HPDE6-E6E7 (cell line): Measurements from ENCODE around the gene TCHP.
A peak's percentile ranks its signal among the peaks of the same experiment; 100 is the strongest.
"Not testable (repeated sequence)": the region's sequence is repeated elsewhere in the genome, so short reads cannot be mapped to it uniquely, and the experiment has no call there.

Experiments used
- DNase-seq: peaks from one replicate; pipeline ENCODE4 v3.0.0; 2011; ENCODE audit warnings: missing footprints; ENCODE audit errors: extremely low spot score

TCHP gene

DNA sequence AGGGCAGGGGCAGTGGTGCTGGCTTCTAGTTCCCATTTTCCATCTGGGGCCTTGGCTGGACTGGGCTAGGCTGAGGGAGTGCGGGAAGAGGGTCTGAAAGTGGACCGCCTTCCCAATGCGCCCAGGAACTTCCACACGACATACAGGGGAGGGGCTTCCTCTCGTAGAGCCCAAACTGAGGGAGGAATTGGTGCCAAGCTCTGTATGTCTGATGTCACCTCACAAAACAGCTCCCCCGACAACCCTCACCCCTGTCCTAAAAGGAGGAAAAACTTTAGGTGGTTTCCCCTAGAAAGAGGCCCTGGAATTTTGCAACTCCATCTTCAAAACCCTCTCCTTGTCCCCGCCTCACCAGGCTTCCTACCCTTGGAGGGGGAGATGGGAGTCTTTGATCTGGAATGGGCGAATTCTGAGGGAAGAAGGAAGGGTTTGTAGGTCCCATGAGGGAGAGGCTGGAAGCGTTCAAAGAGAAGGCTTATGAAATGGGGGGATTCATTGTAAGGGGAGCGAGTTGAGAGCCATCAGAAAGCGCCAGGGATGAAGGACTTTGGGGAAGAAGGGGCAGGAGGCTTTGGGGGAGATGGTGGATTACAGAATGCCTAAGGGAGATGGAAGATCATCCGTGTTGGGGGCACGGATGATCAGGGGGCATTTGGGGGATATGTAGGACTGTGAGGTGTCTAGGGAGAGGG lies 20.6 kb upstream of the TCHP start:
- DNase-seq, result no peak

DNA sequence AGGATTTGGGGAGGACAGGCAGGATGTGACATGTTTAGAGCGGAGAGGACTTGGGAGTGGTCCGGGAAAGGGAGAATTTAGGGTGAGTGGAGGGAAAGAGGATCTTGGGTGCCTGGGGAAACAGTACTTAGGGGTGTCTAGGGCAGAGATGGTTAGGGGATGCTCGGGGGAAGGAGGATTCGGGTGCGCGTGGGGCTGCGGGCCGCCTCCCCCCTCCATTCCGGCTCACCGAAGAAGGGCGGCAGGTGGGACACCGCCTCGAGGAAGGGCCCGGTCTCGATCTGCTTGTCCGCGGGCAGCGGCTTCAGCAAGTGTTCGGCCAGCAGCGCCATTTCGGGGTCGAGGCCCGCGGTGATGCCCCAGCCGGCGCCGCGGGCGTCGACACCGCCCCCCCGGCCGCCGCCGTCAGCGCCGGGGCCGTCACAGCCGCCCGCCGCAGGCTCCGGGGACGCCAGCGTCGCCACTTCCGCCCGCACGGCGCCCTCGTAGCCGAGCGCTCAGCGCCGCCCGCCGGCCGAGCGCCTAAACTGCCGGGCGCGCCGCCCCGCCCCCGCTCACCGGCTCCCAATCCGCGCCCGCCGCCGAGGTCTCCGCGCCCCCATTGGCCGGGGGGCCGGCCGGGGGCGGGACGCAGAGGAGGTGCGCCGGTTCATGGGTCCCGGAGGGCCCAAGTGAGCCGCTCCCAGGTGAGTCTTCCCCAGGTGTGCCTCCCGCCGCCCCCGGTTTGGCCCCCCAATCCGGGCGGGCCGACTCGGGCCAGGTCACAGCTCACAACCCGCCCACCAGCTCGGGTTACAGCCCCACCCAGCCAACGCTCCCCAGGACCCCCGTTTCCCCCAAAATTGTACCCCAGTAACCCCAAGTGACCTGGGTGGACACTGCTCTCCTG lies 19.8 kb upstream of the TCHP start, which contains the start of gene GLTP:
TSS of gene GLTP (minus strand) at position 499 of the 889 bp plus-strand sequence. CDS start at position 332, 167 bp downstream.
- peak; percentile 89 for DNase-seq

DNA sequence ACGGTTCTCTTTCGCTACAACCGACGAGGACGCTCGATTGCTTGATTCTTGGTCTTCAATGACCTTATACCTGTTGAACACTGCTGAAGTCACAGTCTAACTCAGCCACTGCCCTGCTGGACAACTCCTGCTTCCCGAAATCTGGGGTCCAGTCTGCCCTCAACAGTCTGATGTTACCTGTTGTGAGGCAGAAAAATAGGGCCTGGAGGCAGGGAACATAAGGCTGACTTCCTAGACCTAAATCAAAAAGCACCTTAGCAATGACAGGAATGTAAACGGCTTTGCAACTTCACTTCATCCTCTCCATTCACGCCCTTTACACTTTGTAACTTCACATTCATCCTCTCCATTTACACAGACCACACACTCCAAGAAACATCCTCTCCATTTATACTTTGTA lies 19.1 kb upstream of the TCHP start:
- no peak for DNase-seq

DNA sequence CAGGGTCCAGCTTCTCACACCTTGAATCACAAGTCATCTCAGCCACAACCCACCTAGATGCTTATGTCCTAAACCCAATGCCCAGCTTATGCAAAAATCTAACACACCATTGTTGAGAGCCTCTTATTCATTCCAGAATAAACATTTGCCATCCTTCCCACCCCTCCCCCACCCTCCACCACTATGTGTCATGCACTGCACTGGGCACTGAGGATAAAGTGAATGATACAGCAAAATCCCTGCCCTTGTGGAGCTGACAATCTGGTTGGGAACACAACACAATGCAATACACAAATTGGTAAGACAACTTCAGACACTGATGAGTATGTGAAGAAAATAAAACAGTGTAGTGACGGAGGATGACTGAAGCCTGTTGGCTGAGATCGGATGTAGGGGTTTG lies 18.3 kb upstream of the TCHP start:
- DNase-seq, result no peak

DNA sequence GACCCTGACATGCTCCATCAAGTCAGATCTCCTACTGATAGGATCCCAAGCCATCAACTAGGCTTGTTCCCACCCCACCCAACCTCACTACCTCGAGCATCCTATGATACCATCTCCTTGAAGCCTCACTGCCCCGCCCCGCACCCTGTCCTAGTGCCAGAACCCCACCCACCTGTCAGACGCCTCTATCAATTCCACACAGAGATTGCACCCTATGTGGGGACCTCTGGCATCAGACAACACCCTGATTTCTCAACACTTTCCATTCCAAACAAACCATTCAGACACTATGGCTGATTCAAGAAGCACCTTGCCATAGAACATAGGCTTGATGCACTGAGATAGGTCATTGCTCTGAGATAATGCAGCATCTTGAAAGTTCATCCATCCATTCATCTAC lies 16.6 kb upstream of the TCHP start:
- DNase-seq, result no peak

DNA sequence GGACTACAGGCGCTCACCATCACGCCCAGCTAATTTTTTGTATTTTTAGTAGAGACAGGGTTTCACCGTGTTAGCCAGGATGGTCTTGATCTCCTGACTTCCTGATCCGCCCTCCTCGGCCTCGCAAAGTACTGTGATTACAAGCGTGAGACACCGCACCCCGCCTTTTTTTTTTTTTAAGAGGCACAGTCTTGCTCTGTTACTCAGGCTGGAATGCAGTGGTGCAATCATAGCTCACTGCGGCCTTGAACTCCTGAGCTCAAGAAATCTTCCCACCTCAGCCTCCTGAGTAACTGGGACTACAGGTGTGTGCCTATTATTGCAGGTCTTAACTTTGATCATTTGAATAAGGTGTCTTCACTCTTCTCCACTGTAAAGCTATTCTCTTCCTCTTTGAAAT lies 14.5 kb upstream of the TCHP start:
- DNase-seq, result no peak

DNA sequence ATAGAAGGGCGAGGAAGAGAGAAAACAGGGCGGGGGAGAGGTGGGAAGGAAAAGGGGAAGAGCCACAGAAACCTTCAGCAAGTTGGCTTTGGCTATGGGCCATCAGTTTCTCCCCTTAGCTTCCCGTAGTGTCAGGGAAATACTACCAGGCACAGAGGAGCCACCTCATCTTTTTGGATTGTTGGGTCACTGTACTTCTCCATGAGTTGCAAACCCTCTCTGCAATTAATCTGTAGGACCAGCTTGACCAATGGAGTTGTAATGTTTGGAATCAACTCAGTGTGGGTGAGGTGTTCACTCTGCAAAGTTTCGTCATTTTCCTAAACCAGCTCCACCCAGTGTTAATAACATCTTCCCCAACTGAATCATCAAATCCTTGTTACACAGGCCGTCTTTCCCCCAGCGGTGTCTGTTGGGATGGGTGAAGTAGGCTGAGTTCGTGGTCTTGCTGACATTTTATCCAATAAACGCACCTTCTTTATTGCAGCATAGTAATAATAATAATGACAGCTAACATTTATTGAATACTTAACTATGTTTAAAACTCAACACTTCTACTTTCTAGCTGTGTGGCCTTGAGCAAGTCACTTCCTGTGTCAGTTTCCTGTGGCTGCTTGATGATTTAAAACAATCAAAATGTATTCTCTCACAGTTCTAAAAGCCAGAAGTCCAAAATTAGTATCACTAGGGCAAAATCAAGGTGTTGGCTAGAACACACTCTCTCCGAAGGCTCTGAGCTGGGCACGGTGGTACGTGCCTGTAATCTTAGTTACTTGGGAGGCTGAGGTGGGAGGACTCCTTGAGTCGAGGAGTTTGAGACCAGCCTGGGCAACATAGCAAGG lies 11.7 kb upstream of the TCHP start:
- peak; percentile 83 for DNase-seq

DNA sequence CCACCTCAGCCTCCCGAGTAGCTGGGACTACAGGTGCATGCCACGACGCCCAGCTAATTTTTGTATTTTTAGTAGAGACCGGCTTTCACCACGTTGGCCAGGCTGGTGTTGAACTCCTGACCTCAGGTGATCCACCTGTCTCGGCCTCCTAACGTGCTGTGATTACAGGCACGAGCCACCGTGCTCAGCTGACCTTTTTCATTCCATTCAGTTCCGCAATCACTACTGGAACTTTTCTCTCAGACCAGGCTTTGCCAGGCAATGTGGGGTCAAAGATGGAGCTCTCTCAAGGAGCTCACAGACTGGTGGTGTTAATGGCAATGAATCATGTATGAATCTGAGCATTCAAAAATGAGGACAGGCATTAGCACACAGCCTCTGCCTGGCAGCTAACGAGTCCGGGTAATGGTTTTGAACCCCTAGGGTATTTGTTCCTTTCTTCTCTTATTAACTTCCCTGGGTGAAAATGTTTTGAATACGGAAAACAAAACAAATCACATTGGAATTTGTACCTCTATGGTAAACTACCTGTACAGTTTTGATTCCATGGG lies 9.4 kb upstream of the TCHP start:
- no peak for DNase-seq

DNA sequence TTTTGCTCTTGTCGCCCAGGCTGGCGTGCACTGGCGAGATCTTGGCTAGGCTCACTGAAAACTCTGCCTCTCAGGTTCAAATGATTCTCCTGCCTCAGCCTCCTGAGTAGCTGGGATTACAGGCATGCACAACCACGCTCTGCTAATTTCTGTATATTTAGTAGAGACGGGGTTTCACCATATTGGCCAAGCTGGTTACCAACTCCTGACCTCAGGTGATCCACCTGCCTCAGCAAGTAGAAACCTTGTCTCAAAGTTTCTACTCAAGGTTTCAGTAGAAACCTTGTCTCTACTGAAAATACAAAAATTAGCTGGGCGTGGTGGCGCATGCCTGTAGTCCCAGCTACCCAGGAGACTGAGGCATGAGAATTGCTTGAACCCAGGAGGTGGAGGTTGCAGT lies 8.3 kb upstream of the TCHP start:
- not testable (repeated sequence) for DNase-seq

DNA sequence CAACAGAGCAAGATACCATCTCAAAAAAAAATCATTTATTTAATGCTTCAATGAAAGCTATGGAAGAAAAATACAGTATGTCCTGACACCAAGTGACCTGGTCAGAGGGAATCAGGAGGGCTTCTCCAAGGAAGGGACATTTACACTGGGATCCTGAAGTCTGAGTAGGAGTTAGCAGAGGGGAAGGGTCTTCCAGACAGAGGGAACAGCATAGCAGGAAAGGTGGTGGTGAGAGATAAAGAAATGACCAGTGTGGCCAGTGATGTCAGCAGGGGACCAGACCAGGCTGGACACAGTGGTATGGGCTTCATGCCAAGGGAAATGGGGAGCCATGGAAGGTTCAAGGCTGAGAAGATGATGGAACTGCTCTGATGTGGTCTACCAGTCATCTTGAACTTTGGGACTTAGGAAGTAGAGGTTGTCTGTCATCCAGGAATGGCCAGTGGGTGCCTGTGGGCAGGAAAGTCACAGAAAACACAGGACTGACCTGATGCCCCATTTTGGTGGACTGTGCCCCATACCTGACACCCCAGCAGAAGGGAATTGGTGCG lies 7.8 kb upstream of the TCHP start:
- DNase-seq, result no peak

DNA sequence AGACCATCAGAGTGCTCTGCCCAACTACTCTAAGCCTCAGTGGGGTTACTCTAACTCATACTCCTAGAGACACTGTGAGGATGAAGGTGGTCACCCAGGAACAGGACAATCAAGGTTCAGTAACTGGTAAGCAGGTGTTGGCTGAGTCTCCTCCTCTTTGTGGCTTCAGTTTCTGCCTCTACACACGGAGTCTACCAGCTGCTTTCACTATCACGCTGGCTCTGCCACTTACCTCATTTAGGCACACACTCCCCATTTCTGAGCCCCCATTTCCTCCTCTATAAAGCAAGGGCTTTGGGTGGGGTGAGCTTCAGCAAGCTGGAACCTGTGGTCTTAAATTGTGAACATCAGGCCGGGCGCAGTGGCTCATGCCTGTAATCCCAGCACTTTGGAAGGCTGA lies 7.3 kb upstream of the TCHP start:
- DNase-seq, result no peak

DNA sequence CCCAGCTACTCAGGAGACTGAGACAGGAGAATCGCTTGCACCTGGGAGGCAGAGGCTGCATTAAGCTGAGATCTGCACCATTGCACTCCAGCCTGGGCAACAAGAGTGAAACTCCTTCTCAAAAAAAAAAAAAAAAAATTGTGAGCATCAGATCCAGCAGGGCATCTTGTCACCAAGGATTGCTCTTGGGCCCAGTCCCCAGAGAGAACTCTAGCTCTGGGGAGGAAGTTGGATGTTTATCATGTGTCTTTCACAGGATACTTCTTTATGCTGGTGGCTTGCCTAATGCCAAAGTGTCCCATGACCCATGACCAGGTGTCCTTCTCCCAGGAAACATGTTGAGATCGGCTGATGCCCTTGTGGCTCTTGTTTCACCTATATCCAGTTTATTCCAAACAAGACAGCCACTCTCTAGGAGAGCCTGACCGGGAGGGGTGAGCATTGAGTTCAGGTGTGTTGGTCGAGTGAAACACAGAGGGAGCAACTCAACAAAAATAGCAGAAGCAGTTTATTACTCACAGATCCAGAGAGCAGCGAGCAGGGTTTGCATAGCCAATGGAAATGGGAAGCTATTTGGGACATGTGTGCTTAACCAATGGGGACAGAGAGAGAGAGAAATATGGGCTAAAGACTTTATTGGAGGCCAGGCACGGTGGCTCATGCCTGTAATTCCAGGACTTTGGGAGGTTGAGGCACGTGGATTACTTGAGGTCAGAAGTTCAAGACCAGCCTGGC lies 6.6 kb upstream of the TCHP start:
- no peak for DNase-seq

DNA sequence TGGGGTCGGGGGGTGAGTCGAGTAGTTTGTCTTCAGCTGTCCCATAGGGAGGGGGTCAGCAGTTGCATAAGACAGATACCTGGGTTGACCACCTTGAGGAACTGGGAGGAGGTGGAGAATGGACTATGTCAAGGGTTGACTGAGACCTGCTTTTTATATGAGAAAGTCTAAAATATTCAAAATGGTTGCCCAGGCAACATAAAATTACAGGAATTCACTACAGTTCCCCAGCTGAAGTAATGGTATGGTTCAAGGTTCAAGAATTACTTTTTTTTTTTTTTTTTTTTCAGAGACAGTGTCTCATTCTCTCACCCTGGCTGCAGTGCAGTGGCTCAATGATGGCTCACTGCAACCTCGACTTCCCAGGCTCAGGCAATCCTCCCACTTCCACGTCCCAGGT lies 5.1 kb upstream of the TCHP start:
- no peak for DNase-seq

DNA sequence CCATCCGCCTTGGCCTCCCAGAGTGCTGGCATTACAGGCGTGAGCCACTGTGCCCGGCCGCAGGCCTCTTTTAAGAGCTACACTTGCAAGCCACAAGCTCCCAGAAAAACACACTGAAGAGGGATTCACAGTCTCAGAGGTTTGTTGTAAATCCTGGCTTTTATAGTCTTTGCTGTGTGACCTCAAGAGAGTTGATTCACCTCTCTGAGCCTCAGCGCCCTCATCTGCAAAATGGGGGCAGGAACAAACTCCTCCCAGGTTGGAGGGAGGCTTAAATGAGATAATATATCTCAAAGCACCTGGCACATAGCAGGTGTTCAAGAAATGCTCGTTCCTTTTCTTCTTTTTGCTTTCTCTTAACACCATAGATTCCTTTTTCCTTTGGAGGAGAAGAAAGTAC lies 3.9 kb upstream of the TCHP start:
- no peak for DNase-seq

DNA sequence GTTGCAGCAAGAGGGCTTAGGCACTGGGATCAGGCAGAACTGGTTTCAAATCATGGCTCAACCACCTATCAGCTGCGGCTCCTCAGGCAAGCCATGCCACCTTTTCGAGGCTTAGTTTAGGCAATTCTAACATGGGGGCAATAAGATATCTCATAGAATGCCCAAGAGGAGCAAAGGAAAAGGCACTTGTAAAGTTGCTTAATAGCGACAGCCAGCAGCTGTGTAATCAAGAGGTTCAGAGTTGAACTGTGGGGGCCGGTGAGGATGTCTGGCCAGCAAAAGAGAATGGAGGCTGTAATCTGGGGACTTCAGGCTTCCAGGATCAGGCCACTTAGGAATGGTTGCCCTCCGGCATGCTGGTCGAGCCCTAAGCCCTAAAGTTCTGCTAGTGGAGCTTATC lies 3.0 kb upstream of the TCHP start:
- no peak for DNase-seq

DNA sequence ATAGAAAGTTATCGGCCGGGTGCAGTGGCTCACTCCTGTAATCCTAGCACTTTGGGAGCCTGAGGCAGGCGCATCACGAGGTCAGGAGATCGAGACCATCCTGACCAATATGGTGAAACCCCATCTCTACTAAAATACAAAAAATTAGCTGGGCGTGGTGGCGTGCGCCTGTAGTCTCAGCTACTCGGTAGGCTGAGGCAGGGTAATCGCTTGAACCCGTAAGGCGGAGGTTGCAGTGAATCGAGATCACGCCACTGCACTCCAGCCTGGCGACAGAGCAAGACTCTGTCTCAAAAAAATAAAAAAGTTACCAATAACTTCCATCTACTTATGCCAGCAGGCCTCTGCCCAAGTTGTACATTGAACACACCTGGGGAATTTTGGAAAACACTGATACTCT lies 729 bp upstream of the TCHP start:
- DNase-seq, result not testable (repeated sequence)

DNA sequence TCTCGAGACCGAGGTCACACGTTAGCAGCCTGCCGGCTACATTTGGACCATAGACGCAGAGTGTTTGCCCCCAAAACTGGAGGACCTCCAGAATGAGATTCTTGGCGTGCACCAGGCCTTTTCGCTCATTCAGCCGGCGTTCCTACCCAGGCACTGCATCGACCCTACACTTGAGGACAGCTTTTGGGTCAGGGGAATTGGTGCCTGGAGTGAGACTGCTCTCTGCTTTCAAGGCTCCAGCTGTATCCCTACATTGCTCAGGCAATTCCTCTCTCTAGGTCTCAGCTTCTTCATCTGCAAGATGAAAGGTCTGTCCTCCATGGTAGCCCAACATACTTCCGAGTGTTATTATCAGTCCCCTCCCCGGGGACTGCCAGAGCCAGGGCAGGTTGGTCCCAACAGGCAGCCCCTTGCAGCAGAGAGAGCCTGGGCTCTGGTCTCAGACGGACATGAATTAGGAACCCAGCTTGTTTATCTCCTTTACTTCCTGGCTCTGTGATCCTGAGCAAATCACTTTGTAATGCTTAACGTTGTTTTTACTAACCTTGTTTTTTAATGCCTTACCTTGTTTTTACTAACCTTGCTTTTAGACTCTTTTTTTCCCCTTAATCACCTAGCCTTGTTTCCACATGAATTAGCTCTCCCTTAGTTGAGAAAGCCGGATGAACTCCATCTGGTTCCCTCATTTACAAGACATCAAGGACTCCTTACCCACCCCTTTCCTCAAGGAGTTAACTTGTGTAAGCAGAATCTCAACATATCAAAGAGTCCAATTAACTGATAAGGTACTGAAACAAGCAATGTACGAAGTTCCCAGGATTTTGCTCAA lies 892 bp downstream of the TCHP start:
- DNase-seq, result no peak

DNA sequence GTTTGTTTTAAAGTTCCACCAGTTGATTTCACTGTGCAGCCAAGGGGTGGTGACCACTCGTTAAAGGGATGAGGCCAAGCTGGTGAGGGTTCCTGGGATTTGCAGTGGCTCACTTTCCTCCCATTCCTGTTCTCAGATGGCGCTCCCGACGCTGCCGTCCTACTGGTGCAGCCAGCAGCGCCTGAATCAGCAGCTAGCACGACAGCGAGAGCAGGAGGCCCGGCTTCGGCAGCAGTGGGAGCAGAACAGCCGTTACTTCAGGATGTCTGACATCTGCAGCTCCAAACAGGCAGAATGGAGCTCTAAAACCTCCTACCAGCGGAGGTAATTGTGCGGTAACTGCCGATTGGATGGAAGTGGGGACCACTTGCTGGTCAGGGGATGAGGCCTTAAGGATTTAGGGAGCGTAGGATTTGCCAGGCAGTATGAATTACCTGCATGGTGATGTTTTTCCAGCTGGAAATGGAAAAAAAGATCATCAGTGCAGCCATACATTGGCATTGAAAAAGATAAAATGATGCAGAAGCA lies 2.9 kb downstream of the TCHP start:
- DNase-seq, result no peak

DNA sequence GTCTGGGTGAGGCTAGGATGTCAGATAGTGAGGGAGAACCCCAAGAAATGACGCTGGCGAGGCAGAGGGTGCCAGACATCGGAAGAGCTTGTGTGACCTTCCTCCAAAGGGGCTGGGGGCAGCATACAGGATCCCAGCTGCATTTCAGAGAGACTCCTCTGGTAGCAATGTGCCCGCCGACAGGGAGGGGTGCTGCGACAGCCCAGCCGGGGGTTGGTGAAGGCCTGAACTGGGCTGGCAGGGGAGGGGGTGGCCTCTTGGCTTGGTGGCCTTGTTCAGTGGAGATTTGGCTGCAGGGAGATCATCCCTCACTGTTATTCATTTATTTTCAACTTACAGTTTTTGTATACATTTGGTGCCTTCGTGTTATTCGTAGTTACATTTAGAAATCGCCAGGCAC lies 5.2 kb downstream of the TCHP start:
- no peak for DNase-seq
